Panc1 (cell line): Measurements from ENCODE around the gene TRAPPC2L. TPM values are rescaled to one million over a fixed set of nuclear protein-coding genes. Genes with fewer than 3 reads are reported as not detected.

ENCODE experiments used
- ATAC-seq: fragments of 200-7000 bp; cut with Tn5 transposase; 2 replicates; pipeline ENCODE4 v1.9.1; 2020; ENCODE audit warnings: mild to moderate bottlenecking, moderate library complexity
- BruUV-seq: library from RNA; stranded (reverse); fragments of 400-500 nt; replicated peaks from 2 replicates; lab custom pipeline; 2021; lab: Mats Ljungman, UMichigan
- CTCF ChIA-PET: fragments of 300-600 bp; sonication (Branson Sonifier 250); formaldehyde crosslinking; loops from one replicate; lab custom pipeline; 2022; ENCODE audit warnings: antibody characterized with exemption; lab: Charles Lee
- POLR2A ChIA-PET: fragments of 300-600 bp; sonication (Branson Sonifier 250); formaldehyde crosslinking; loops from one replicate; lab custom pipeline; 2022; ENCODE audit warnings: antibody characterized with exemption; lab: Charles Lee
- DNase-seq: peaks from one replicate; pipeline ENCODE4 v3.0.0-alpha.2; 2010; ENCODE audit warnings: low read depth, low spot score
- H3K27ac ChIP-seq: 2 replicates; pipeline ENCODE4 v1.5.1; 2011; ENCODE audit warnings: mild to moderate bottlenecking, low read length, inconsistent platforms
- H3K27me3 ChIP-seq: fragments of 200-500 bp; sonication (Bioruptor generic); 2 replicates; pipeline ENCODE4 v1.6.0; 2014; ENCODE audit warnings: low read length, inconsistent platforms; ENCODE audit not compliant: control insufficient read depth, insufficient read depth
- H3K36me3 ChIP-seq: fragments of 200-500 bp; sonication (Bioruptor generic); 2 replicates; pipeline ENCODE4 v1.5.1; 2014; ENCODE audit warnings: inconsistent platforms, mild to moderate bottlenecking, low read length, moderate library complexity; ENCODE audit not compliant: control insufficient read depth, insufficient read depth
- H3K4me1 ChIP-seq: 2 replicates; pipeline ENCODE4 v1.5.1; 2011; ENCODE audit warnings: inconsistent platforms, mild to moderate bottlenecking, low read length, moderate library complexity; ENCODE audit not compliant: control insufficient read depth, insufficient read depth
- H3K4me3 ChIP-seq, 2 experiments: 2 replicates each; pipeline ENCODE4 v1.5.1; 2011 to 2012; ENCODE audit warnings: low read depth in 2 of 2, low read length in 2 of 2, mild to moderate bottlenecking in 2 of 2, inconsistent platforms in 1 of 2, moderate library complexity in 1 of 2
- H3K9me3 ChIP-seq: fragments of 200-500 bp; sonication (Bioruptor generic); 2 replicates; pipeline ENCODE4 v1.5.1; 2014; ENCODE audit warnings: low read depth, mild to moderate bottlenecking, inconsistent platforms, low read length, moderate library complexity; ENCODE audit not compliant: control insufficient read depth, insufficient read depth
- POLR2AphosphoS5 ChIP-seq: IDR thresholded peaks from 2 replicates; pipeline ENCODE4 v1.6.1; 2012; ENCODE audit warnings: mild to moderate bottlenecking, low read depth, low read length, moderate library complexity
- REST ChIP-seq, 2 experiments: IDR thresholded peaks; 2 replicates each; pipeline ENCODE4 v1.6.1; 2011 to 2012; ENCODE audit warnings: low read depth in 2 of 2, control low read depth in 1 of 2, low read length in 1 of 2, mild to moderate bottlenecking in 1 of 2, moderate library complexity in 1 of 2; ENCODE audit not compliant: insufficient read depth in 1 of 2
- SIN3A ChIP-seq: IDR thresholded peaks from 2 replicates; pipeline ENCODE4 v1.6.1; 2012; ENCODE audit warnings: low read depth, mild to moderate bottlenecking, low read length, moderate library complexity, borderline replicate concordance; ENCODE audit not compliant: insufficient read depth
- TCF7L2 ChIP-seq: IDR thresholded peaks from 2 replicates; pipeline ENCODE4 v1.6.1; 2011; ENCODE audit warnings: mild to moderate bottlenecking, low read depth, low read length, inconsistent platforms
- in situ Hi-C: cut with HindIII; loops from 2 replicates; pipeline ENCODE4 v1.10.0; 2016; ENCODE audit warnings: low sequenced_read_pairs, low pct_unique_long_range_greater_than_20kb
- intact Hi-C: fragments of 100-400 bp; cut with micrococcal nuclease; formaldehyde crosslinking; loops from one replicate; pipeline ENCODE4 v1.10.0; 2022; ENCODE audit not compliant: unreplicated experiment
- total RNA-seq: library from RNA; stranded (reverse); gene quantifications from one replicate; pipeline ENCODE4 v1.2.1, GENCODE V29; 2021; ENCODE audit not compliant: unreplicated experiment
- TF ChIP-seq, protein P1 (sequence below): fragments of 450-650 bp; IDR thresholded peaks from 2 replicates; pipeline ENCODE4 v1.5.1; 2017; ENCODE audit warnings: mild to moderate bottlenecking

The TRAPPC2L gene
- total RNA-seq, 1 experiment from 2014 or later = 73.8 TPM

DNA sequence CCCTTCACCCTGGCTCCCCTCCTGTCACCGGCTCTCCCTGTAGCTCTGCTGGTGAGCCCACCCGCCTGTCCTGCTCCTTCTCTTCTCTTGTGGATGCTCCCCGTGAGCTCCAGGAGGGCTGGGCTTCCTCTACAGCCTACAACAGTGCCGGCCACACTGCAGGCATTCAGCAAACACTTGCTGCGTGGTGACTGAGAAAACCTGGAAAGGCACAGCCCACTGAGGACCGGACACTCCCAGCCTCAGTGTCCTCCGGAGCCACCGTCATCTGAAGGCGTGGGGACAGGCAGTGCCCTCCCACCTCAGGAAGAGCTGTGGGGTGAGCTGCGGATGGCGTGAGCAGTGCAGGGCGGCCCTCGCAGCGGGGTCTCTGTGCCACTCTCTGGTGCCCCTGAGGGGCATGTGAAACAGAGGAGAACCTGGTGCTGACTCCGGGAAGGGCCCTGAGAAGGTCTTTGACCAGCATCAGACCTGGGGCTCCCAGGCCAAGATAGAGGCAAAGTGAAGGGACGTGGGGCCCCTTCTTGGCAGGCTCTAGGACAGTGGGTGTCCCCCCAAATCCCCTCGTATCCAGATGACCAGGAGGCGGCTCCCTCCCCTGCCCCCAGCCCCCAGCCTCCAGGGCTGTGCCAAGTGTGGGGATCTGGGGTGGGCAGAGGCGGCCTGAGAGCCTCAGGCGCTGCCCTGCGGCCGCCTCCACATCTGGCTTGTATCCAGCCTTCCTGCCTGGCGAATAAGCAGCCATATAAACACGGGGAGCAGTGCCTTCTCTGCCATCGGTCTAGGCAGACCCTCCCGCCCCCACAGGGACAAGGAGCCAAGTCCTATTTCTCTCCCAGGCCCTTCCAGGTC, 53.6 kb downstream of the TRAPPC2L start:
- 0 out of 2 replicates have a peak, but pooled peaks have one; percentile 25 for ATAC-seq

More for the DNA sequence above, 53.6 kb downstream of the TRAPPC2L start:
- no TSS peak for BruUV-seq
- DNase-seq = no peak
- ChIA-PET CTCF (no interaction called here), POLR2A (no interaction called here)
- intact Hi-C loops = no loop called here
- no peak for TF ChIP-seq POLR2AphosphoS5
- TF ChIP-seq TCF7L2 = no peak
- TF ChIP-seq, protein P1, sequence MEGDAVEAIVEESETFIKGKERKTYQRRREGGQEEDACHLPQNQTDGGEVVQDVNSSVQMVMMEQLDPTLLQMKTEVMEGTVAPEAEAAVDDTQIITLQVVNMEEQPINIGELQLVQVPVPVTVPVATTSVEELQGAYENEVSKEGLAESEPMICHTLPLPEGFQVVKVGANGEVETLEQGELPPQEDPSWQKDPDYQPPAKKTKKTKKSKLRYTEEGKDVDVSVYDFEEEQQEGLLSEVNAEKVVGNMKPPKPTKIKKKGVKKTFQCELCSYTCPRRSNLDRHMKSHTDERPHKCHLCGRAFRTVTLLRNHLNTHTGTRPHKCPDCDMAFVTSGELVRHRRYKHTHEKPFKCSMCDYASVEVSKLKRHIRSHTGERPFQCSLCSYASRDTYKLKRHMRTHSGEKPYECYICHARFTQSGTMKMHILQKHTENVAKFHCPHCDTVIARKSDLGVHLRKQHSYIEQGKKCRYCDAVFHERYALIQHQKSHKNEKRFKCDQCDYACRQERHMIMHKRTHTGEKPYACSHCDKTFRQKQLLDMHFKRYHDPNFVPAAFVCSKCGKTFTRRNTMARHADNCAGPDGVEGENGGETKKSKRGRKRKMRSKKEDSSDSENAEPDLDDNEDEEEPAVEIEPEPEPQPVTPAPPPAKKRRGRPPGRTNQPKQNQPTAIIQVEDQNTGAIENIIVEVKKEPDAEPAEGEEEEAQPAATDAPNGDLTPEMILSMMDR = no peak
- no peak for TF ChIP-seq REST (IDR thresholded peaks at IDR 0.05; ENCODE audit: insufficient read depth in 1 of 2, low read depth in 2 of 2, low read length in 1 of 2)
- TF ChIP-seq SIN3A = no peak
- no peak overlapping the region for H3K27ac ChIP-seq
- H3K36me3 ChIP-seq = no peaks in the 10 kb centered on the region
- H3K27me3 ChIP-seq = no peaks in the 10 kb centered on the region
- H3K4me1 ChIP-seq = peaks cover 13% of the 10 kb centered on the region; the same call in 1 of the 2 replicates
- no peak overlapping the region for H3K4me3 ChIP-seq
- in situ Hi-C loops = no loop called here
- H3K9me3 ChIP-seq = no peaks in the 10 kb centered on the region
